HepG2 (cell line): Measurements from ENCODE around the gene DTX4. TPM values are rescaled to one million over a fixed set of nuclear protein-coding genes. Genes with fewer than 3 reads are reported as not detected.
A peak's percentile ranks its signal among the peaks of the same experiment; 100 is the strongest.

Experiments
- AHR ChIP-seq: IDR thresholded peaks from 2 replicates; pipeline ENCODE4 v1.6.1; 2018; ENCODE audit warnings: missing genetic modification reagents, missing compliant biosample characterization
- CHD2 ChIP-seq: IDR thresholded peaks from 2 replicates; pipeline ENCODE4 v1.6.1; 2011; ENCODE audit warnings: low read depth, low read length, improper control_type of control experiment
- DMAP1 ChIP-seq: IDR thresholded peaks from 2 replicates; pipeline ENCODE4 v1.6.1; 2016
- DPF2 ChIP-seq: sonication (generic); formaldehyde crosslinking; IDR thresholded peaks from 2 replicates; pipeline ENCODE4 v1.4.0; 2020; ENCODE audit warnings: mild to moderate bottlenecking, low read depth, missing genetic modification reagents, borderline replicate concordance
- GATA4 ChIP-seq: sonication (generic); IDR thresholded peaks from 2 replicates; pipeline ENCODE4 v1.6.1; 2016; ENCODE audit warnings: antibody characterized with exemption, low read depth, borderline replicate concordance
- HOXA3 ChIP-seq: sonication (generic); formaldehyde crosslinking; IDR thresholded peaks from 2 replicates; pipeline ENCODE4 v1.5.0; 2020; ENCODE audit warnings: missing genetic modification reagents
- KLF12 ChIP-seq: sonication (generic); formaldehyde crosslinking; IDR thresholded peaks from 2 replicates; pipeline ENCODE4 v1.4.0; 2020; ENCODE audit warnings: missing genetic modification reagents, borderline replicate concordance
- MXI1 ChIP-seq: IDR thresholded peaks from 3 replicates; pipeline ENCODE4 v1.6.1; 2012; ENCODE audit warnings: low read depth, low read length, inconsistent platforms, borderline replicate concordance
- MYPOP ChIP-seq: sonication (generic); formaldehyde crosslinking; IDR thresholded peaks from 2 replicates; pipeline ENCODE4 v1.8.1; 2023; ENCODE audit warnings: mild to moderate bottlenecking, moderate library complexity, missing genetic modification reagents
- NR3C1 ChIP-seq: sonication (generic); formaldehyde crosslinking; IDR thresholded peaks from 2 replicates; pipeline ENCODE4 v1.4.0; 2020; ENCODE audit warnings: missing genetic modification reagents
- RCOR2 ChIP-seq: IDR thresholded peaks from 2 replicates; pipeline ENCODE4 v1.6.1; 2016; ENCODE audit warnings: missing biosample characterization, missing genetic modification reagents
- RFX5 ChIP-seq: IDR thresholded peaks from 2 replicates; pipeline ENCODE4 v1.6.1; 2011; ENCODE audit warnings: low read depth, low read length, improper control_type of control experiment
- SAFB2 ChIP-seq: sonication (generic); formaldehyde crosslinking; IDR thresholded peaks from 2 replicates; pipeline ENCODE4 v1.5.1; 2020; ENCODE audit warnings: missing genetic modification reagents, low read depth, mild to moderate bottlenecking, borderline replicate concordance
- SMARCE1 ChIP-seq: fragments of 450-650 bp; IDR thresholded peaks from 2 replicates; pipeline ENCODE4 v1.6.1; 2017; ENCODE audit warnings: borderline replicate concordance
- SOX6 ChIP-seq, 2 experiments: fragments of 450-650 bp in 1 of 2; sonication (generic) in 1 of 2; formaldehyde crosslinking in 1 of 2; IDR thresholded peaks; 2 replicates each; pipeline versions ENCODE4 v1.4.0 to v1.6.1; 2017 to 2020; ENCODE audit warnings: antibody characterized with exemption in 1 of 2, mild to moderate bottlenecking in 1 of 2, missing genetic modification reagents in 1 of 2
- ZBTB8A ChIP-seq: sonication (generic); formaldehyde crosslinking; IDR thresholded peaks from 2 replicates; pipeline ENCODE4 v1.4.0; 2020; ENCODE audit warnings: mild to moderate bottlenecking, low read depth, missing genetic modification reagents, borderline replicate concordance
- ZFYVE20 ChIP-seq: sonication (generic); formaldehyde crosslinking; IDR thresholded peaks from 2 replicates; pipeline ENCODE4 v1.8.0; 2023; ENCODE audit warnings: low read depth, mild to moderate bottlenecking, moderate library complexity, missing genetic modification reagents, borderline replicate concordance
- ZNF354B ChIP-seq: sonication (generic); formaldehyde crosslinking; IDR thresholded peaks from 2 replicates; pipeline ENCODE4 v1.8.0; 2022; ENCODE audit warnings: mild to moderate bottlenecking, missing genetic modification reagents
- ZNF441 ChIP-seq: sonication (generic); formaldehyde crosslinking; IDR thresholded peaks from 2 replicates; pipeline ENCODE4 v1.7.0; 2021; ENCODE audit warnings: missing genetic modification reagents, borderline replicate concordance
- ZNF614 ChIP-seq: IDR thresholded peaks from 2 replicates; pipeline ENCODE4 v1.6.1; 2018; ENCODE audit warnings: missing biosample characterization, missing genetic modification reagents, inconsistent platforms, borderline replicate concordance
- ZNF644 ChIP-seq: IDR thresholded peaks from 2 replicates; pipeline ENCODE4 v1.6.1; 2016; ENCODE audit warnings: low read depth
- ZSCAN21 ChIP-seq: sonication (generic); formaldehyde crosslinking; IDR thresholded peaks from 2 replicates; pipeline ENCODE4 v1.8.0; 2022; ENCODE audit warnings: mild to moderate bottlenecking, missing genetic modification reagents, moderate library complexity, borderline replicate concordance
- polyA plus RNA-seq, 8 experiments: library from polyadenylated mRNA; depleted of rRNA in 3 of 8; stranded (reverse) in 7 of 8; unstranded in 1 of 8; fragments of >200 nt; fragmentation: Illumina TruSeq in 4 of 8; extraction: Trizol in 4 of 8; gene quantifications; 2 replicates each; pipeline versions ENCODE4 v1.2.1 to v1.2.3, GENCODE V29; 2011 to 2016; ENCODE audit warnings: low read depth in 4 of 8, missing spikeins in 1 of 8, mixed read lengths in 1 of 8; ENCODE audit not compliant: insufficient read depth in 1 of 8
- total RNA-seq, 5 experiments: library from RNA; depleted of rRNA; stranded (reverse); fragments of >200 nt; fragmentation: Illumina TruSeq; extraction: Trizol; gene quantifications; 2 replicates each; pipeline ENCODE4 v1.2.3, GENCODE V29; 2016; ENCODE audit warnings: low read depth in 1 of 5
- TF ChIP-seq, protein P1 (sequence below): sonication (generic); formaldehyde crosslinking; IDR thresholded peaks from 2 replicates; pipeline ENCODE4 v1.9.0; 2022; ENCODE audit warnings: missing genetic modification reagents, mild to moderate bottlenecking, borderline replicate concordance
- TF ChIP-seq, protein P2 (sequence below): sonication (generic); formaldehyde crosslinking; IDR thresholded peaks from 2 replicates; pipeline ENCODE4 v1.4.0; 2020; ENCODE audit warnings: missing genetic modification reagents
- TF ChIP-seq, protein P3 (sequence below): IDR thresholded peaks from 2 replicates; pipeline ENCODE4 v1.6.1; 2016; ENCODE audit warnings: low read depth, borderline replicate concordance

Gene DTX4
- total and polyA plus RNA-seq, 2 of the 13 experiments (the other 11 are each of a cell fraction or from before 2014, with no cell fraction given): 0.67 to 5.6 TPM

DNA sequence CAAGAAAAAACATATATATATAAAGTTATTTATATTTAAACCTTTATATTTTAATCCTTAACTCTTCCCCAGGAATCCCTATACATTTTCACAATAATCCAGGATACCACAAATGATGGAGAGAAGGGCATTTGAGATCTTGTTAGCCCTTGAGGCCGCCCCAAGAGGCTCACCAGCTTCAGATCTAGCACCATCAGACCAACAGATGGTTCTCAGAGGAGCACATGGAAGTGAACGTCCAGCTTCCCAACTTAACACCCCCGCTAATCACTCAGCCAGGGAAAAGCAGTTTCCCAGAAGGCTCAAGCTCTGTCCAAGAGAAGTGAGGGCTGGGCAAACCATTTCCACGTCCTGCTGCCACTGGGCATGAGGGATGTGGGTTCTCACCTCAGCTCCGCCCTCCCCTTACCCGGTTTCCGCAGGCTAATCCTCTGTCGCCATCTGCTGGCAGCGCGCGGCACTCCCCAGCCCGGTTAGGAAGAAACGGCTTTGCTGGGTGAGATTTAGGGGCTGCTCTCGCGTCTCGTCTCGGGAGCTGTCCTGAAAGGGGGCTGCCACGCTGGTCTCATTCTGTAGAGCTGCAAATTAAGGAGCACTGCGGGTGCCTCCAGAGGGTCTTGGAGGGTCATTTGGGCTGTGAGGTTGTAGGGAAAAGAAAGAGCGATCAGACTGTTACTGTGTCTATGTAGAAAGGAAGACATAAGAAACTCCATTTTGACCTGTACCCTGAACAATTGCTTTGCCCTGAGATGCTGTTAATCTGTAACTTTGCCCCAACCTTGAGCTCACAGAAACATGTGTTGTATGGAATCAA is 36.1 kb upstream of the DTX4 start (continued):
- TF ChIP-seq SOX6 (IDR thresholded peaks at IDR 0.05) (no peak), SOX6 (CRISPR knock-in tag; IDR thresholded peaks at IDR 0.05) (no peak), DMAP1 (CRISPR knock-in tag) (0 out of 2 replicates have a peak, but pooled peaks have one; percentile 43), CHD2 (peak; percentile 49; the same call in 1 of the 2 replicates), KLF12 (CRISPR knock-in tag) (no peak), ZNF614 (peak; percentile 70; the same call in 1 of the 2 replicates), SAFB2 (CRISPR knock-in tag) (no peak), SMARCE1 (no peak), ZNF354B (CRISPR knock-in tag) (0 out of 2 replicates have a peak, but pooled peaks have one; percentile 26), RCOR2 (CRISPR knock-in tag) (0 out of 2 replicates have a peak, but pooled peaks have one; percentile 22), ZSCAN21 (CRISPR knock-in tag) (peak; percentile 29; the same call in 1 of the 2 replicates), MXI1 (no peak), DPF2 (CRISPR knock-in tag) (no peak), ZBTB8A (CRISPR knock-in tag) (no peak), RFX5 (no peak), HOXA3 (CRISPR knock-in tag) (0 out of 2 replicates have a peak, but pooled peaks have one; percentile 30), ZFYVE20 (CRISPR knock-in tag) (no peak), AHR (CRISPR knock-in tag) (0 out of 2 replicates have a peak, but pooled peaks have one; percentile 35), ZNF644 (no peak), NR3C1 (CRISPR knock-in tag) (no peak), MYPOP (CRISPR knock-in tag) (0 out of 2 replicates have a peak, but pooled peaks have one; percentile 24), GATA4 (no peak), ZNF441 (CRISPR knock-in tag) (peak; percentile 80; the same call in 1 of the 2 replicates)
- TF ChIP-seq, protein P1, sequence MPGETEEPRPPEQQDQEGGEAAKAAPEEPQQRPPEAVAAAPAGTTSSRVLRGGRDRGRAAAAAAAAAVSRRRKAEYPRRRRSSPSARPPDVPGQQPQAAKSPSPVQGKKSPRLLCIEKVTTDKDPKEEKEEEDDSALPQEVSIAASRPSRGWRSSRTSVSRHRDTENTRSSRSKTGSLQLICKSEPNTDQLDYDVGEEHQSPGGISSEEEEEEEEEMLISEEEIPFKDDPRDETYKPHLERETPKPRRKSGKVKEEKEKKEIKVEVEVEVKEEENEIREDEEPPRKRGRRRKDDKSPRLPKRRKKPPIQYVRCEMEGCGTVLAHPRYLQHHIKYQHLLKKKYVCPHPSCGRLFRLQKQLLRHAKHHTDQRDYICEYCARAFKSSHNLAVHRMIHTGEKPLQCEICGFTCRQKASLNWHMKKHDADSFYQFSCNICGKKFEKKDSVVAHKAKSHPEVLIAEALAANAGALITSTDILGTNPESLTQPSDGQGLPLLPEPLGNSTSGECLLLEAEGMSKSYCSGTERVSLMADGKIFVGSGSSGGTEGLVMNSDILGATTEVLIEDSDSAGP: no peak; the same call in 1 of the 2 replicates
- TF ChIP-seq, protein P2, sequence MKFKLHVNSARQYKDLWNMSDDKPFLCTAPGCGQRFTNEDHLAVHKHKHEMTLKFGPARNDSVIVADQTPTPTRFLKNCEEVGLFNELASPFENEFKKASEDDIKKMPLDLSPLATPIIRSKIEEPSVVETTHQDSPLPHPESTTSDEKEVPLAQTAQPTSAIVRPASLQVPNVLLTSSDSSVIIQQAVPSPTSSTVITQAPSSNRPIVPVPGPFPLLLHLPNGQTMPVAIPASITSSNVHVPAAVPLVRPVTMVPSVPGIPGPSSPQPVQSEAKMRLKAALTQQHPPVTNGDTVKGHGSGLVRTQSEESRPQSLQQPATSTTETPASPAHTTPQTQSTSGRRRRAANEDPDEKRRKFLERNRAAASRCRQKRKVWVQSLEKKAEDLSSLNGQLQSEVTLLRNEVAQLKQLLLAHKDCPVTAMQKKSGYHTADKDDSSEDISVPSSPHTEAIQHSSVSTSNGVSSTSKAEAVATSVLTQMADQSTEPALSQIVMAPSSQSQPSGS (CRISPR knock-in tag): peak; percentile 34; the same call in 1 of the 2 replicates
- TF ChIP-seq, protein P3, sequence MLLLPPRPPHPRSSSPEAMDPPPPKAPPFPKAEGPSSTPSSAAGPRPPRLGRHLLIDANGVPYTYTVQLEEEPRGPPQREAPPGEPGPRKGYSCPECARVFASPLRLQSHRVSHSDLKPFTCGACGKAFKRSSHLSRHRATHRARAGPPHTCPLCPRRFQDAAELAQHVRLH (CRISPR knock-in tag): peak; percentile 46; the same call in 1 of the 2 replicates
